ENCODE measurements around the gene DCLK3. TPM values are rescaled to one million over a fixed set of nuclear protein-coding genes. Genes with fewer than 3 reads are reported as not detected.

The DCLK3 gene
- polyA plus RNA-seq, 3 donors from 2014 or later = not detected

DNA sequence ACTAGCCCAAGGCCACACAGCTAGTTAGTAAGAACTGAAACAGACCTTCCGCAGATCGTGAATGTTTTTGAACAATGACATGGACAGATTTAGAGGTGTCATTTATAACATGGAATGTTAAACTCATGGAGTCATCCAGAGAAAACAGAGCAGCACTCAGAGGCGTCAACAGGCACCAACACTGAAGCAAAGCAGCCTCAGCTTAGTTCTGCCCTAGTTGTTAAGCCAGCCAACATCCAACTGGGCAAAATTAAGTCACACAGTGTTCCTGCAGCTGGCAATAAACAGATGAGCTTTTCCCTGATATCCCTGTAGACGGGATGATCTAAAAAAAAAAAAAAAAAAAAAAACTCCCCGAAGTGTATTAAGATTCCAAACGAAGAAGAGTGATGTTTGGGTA, 13.6 kb downstream of the DCLK3 start:
- H3K36me3 Mint-ChIP-seq = no peaks in the 10 kb centered on the region
- peaks cover 0 to 8% (median 3%) of the 10 kb centered on the region in 6 donors for H3K9me3 Mint-ChIP-seq
- no peak for DNase-seq
- no peak overlapping the region for H3K4me3 Mint-ChIP-seq
- no peak overlapping the region for H3K27ac Mint-ChIP-seq
- no peaks in the 10 kb centered on the region for H3K4me1 Mint-ChIP-seq
- H3K27me3 Mint-ChIP-seq (ENCODE audit: low read depth in 3 of 3) = peaks cover 0 to 7% (median 6%) of the 10 kb centered on the region in 3 donors

DNA sequence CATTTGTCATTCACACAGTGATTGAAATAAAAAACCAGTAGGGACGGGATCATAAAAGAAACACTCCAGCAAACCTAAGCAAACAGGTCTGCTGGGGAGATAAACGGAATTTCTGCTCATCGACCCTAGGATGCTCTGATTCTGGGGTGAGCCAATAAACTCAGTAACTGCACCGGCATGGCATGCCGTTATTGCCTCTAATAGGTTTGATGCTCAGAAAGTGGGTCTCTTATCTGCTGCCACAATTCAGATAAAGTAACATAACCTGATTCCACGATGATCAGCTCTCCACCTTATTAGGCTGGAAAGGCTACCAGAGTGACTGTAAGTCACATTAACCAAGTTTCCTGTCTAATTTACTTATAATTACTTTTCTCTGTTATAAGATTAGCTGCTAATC, 19.6 kb downstream of the DCLK3 start:
- no peak for DNase-seq

GRCh38 chr3:36743826-36744225, 20.5 kb downstream of the DCLK3 start:
- H3K36me3 Mint-ChIP-seq = no peaks in the 10 kb centered on the region
- no peak for DNase-seq
- peaks cover 0 to 8% (median 2%) of the 10 kb centered on the region in 6 donors for H3K9me3 Mint-ChIP-seq
- peaks cover 0 to 1% (median under 1%) of the 10 kb centered on the region in 3 donors for H3K27me3 Mint-ChIP-seq (ENCODE audit: low read depth in 3 of 3)
- no peaks in the 10 kb centered on the region for H3K4me1 Mint-ChIP-seq
- no peak overlapping the region for H3K27ac Mint-ChIP-seq
- no peak overlapping the region for H3K4me3 Mint-ChIP-seq

More for the DNA sequence above, 19.6 kb downstream of the DCLK3 start:
- H3K4me1 Mint-ChIP-seq = no peaks in the 10 kb centered on the region
- no peaks in the 10 kb centered on the region for H3K36me3 Mint-ChIP-seq
- peaks cover 0 to 2% (median 1%) of the 10 kb centered on the region in 3 donors for H3K27me3 Mint-ChIP-seq (ENCODE audit: low read depth in 3 of 3)
- H3K4me3 Mint-ChIP-seq = no peak overlapping the region
- H3K27ac Mint-ChIP-seq = no peak overlapping the region
- H3K9me3 Mint-ChIP-seq = peaks cover 0 to 8% (median 3%) of the 10 kb centered on the region in 6 donors

- Mint-ChIP-seq H3K9me3 (no peaks in the 10 kb centered on the region), H3K27me3 (ENCODE audit: low read depth in 3 of 3) (peaks cover 0 to 1% (median 0%) of the 10 kb centered on the region in 3 donors), H3K4me1 (no peaks in the 10 kb centered on the region), H3K27ac (no peak overlapping the region), H3K36me3 (no peaks in the 10 kb centered on the region), H3K4me3 (no peak overlapping the region)
- DNase-seq = no peak
These were observed 23.1 kb downstream of the DCLK3 start for GRCh38 chr3:36741285-36741684.

- DNase-seq = no peak
- H3K4me1 Mint-ChIP-seq = no peaks in the 10 kb centered on the region
- no peaks in the 10 kb centered on the region for H3K9me3 Mint-ChIP-seq
- no peak overlapping the region for H3K4me3 Mint-ChIP-seq
- H3K27me3 Mint-ChIP-seq (ENCODE audit: low read depth in 3 of 3) = peaks cover 0 to 1% (median 0%) of the 10 kb centered on the region in 3 donors
- no peak overlapping the region for H3K27ac Mint-ChIP-seq
- H3K36me3 Mint-ChIP-seq = no peaks in the 10 kb centered on the region
These were observed 23.6 kb downstream of the DCLK3 start for GRCh38 chr3:36740787-36741186.

- no peaks in the 10 kb centered on the region for H3K9me3 Mint-ChIP-seq
- H3K4me1 Mint-ChIP-seq = no peaks in the 10 kb centered on the region
- H3K27me3 Mint-ChIP-seq (ENCODE audit: low read depth in 3 of 3) = peaks cover 0 to under 1% (median 0%) of the 10 kb centered on the region in 3 donors
- DNase-seq = no peak
- H3K36me3 Mint-ChIP-seq = no peaks in the 10 kb centered on the region
- no peak overlapping the region for H3K27ac Mint-ChIP-seq
- no peak overlapping the region for H3K4me3 Mint-ChIP-seq
These were observed 25.7 kb downstream of the DCLK3 start for GRCh38 chr3:36738702-36739101.

DNA sequence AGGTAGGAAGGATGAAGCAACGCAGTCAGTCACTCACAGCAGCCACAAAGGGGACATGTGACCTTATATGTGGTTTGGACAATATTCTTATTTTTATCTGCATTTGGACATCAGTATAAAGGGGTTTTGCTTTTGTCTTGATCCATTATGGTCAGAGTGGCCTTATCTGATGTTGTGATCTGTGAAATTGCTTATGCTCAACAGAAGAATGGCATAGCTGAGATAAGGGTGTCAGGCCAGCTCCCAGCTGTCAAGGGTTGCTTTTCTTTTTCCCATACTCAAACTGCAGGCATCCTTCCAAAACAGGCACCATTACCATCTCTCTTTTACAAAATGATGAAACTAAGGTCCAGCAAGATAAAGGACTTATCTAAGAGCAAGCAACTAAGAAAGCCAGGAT, 28.1 kb downstream of the DCLK3 start:
- no peaks in the 10 kb centered on the region for H3K4me1 Mint-ChIP-seq
- H3K4me3 Mint-ChIP-seq = no peak overlapping the region
- no peaks in the 10 kb centered on the region for H3K36me3 Mint-ChIP-seq
- H3K27ac Mint-ChIP-seq = no peak overlapping the region
- peaks cover 0 to 1% (median 0%) of the 10 kb centered on the region in 3 donors for H3K27me3 Mint-ChIP-seq (ENCODE audit: low read depth in 3 of 3)
- H3K9me3 Mint-ChIP-seq = no peaks in the 10 kb centered on the region
- DNase-seq = no peak

GRCh38 chr3:36734742-36735141, 29.6 kb downstream of the DCLK3 start:
- Mint-ChIP-seq H3K9me3 (no peaks in the 10 kb centered on the region), H3K27ac (no peak overlapping the region), H3K36me3 (no peaks in the 10 kb centered on the region), H3K4me1 (no peaks in the 10 kb centered on the region), H3K27me3 (ENCODE audit: low read depth in 3 of 3) (peaks cover 0 to 1% (median 0%) of the 10 kb centered on the region in 3 donors), H3K4me3 (no peak overlapping the region)
- no peak for DNase-seq

GRCh38 chr3:36733723-36734122, 30.6 kb downstream of the DCLK3 start:
- Mint-ChIP-seq H3K9me3 (no peaks in the 10 kb centered on the region), H3K4me1 (no peaks in the 10 kb centered on the region), H3K36me3 (no peaks in the 10 kb centered on the region)

GRCh38 chr3:36733162-36733696, 31.1 kb downstream of the DCLK3 start:
- no peaks in the 10 kb centered on the region for H3K4me1 Mint-ChIP-seq

More at GRCh38 chr3:36733723-36734122, 30.6 kb downstream of the DCLK3 start:
- Mint-ChIP-seq H3K4me3 (no peak overlapping the region), H3K27me3 (ENCODE audit: low read depth in 3 of 3) (peaks cover 0 to 3% (median 1%) of the 10 kb centered on the region in 3 donors), H3K27ac (no peak overlapping the region)
- no peak for DNase-seq

GRCh38 chr3:36730966-36731365, 33.4 kb downstream of the DCLK3 start:
- H3K27ac Mint-ChIP-seq = no peak overlapping the region
- H3K36me3 Mint-ChIP-seq = no peaks in the 10 kb centered on the region
- H3K4me3 Mint-ChIP-seq = no peak overlapping the region
- H3K27me3 Mint-ChIP-seq (ENCODE audit: low read depth in 3 of 3) = peaks cover 1 to 4% (median 4%) of the 10 kb centered on the region in 3 donors
- no peaks in the 10 kb centered on the region for H3K4me1 Mint-ChIP-seq
- no peaks in the 10 kb centered on the region for H3K9me3 Mint-ChIP-seq
- no peak for DNase-seq

More at GRCh38 chr3:36733162-36733696, 31.1 kb downstream of the DCLK3 start:
- no peaks in the 10 kb centered on the region for H3K9me3 Mint-ChIP-seq
- H3K27me3 Mint-ChIP-seq (ENCODE audit: low read depth in 3 of 3) = peaks cover 1 to 4% (median 2%) of the 10 kb centered on the region in 3 donors
- no peak for DNase-seq
- no peak overlapping the region for H3K4me3 Mint-ChIP-seq
- no peaks in the 10 kb centered on the region for H3K36me3 Mint-ChIP-seq
- peak overlapping the region in 1 of 6 donors; percentile 3 for H3K27ac Mint-ChIP-seq

- peak; percentile 6 to 29 (median 27) for DNase-seq
- Mint-ChIP-seq H3K4me3 (no peak overlapping the region), H3K27ac (no peak overlapping the region), H3K36me3 (no peaks in the 10 kb centered on the region), H3K4me1 (no peaks in the 10 kb centered on the region), H3K27me3 (ENCODE audit: low read depth in 3 of 3) (peaks cover 1 to 4% (median 4%) of the 10 kb centered on the region in 3 donors), H3K9me3 (no peaks in the 10 kb centered on the region)
These were observed 34.9 kb downstream of the DCLK3 start for GRCh38 chr3:36729204-36730056.

DNA sequence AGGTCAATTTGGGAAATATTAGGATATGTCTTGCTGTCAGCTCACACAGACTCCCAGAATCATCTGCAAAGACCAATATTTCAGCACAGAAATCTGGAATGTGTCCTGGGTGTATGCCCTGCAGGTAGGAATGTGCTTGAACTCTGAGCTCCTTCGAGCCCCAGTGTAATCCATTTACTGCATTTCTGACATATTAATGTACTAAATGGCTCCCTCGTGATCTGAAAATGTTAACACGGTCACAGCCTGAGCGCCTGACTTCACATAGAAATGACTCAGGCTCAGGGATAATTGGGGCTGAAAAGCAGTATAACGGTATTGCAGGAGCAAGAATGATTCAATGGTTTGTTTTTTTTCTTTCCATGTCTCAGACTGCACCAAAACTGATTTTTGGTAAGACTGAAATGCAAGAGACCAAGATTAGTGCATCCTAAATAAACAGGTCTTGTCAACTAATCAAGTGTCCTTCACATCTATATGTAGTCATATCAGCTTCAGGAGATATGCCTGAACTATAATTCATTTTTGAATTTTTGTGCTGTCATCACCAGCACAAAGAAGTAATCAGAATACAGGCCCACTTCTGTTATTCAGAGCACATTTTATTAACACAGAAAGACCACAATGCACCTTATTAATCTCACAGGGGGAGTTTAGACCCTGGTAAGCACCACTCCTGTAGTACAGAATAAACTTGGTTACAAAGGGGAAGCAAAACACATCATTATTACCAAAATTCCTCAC, 49.8 kb downstream of the DCLK3 start:
- Mint-ChIP-seq H3K9me3 (no peaks in the 10 kb centered on the region), H3K27ac (no peak overlapping the region), H3K27me3 (ENCODE audit: low read depth in 3 of 3) (peaks cover 2 to 6% (median 4%) of the 10 kb centered on the region in 3 donors), H3K36me3 (no peaks in the 10 kb centered on the region), H3K4me1 (no peaks in the 10 kb centered on the region), H3K4me3 (no peak overlapping the region)
- DNase-seq = no peak

DNA sequence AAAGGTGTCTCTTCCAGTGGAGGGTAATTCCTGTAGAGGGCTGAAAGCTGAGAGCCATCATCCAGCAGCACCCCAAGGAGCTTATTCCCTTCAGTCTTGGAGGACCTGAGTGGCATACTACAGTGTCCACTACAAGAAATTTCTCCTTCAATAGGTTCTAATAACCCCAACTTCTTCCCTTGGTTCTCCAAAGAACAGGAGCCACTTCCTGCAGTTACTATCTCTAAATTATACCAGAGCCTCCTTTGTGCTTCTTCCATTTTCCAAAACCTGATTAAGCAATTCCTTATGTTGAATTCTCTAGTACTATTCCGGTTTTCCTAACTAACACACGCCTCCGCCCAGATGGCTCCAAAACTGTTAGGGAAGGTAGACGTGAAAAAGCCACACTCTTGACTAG, 50.4 kb downstream of the DCLK3 start:
- no peak overlapping the region for H3K27ac Mint-ChIP-seq
- DNase-seq = no peak
- no peak overlapping the region for H3K4me3 Mint-ChIP-seq
- H3K36me3 Mint-ChIP-seq = no peaks in the 10 kb centered on the region
- peaks cover 2 to 4% (median 4%) of the 10 kb centered on the region in 3 donors for H3K27me3 Mint-ChIP-seq (ENCODE audit: low read depth in 3 of 3)
- no peaks in the 10 kb centered on the region for H3K9me3 Mint-ChIP-seq
- H3K4me1 Mint-ChIP-seq = no peaks in the 10 kb centered on the region
